OCI-LY3 (cell line): ENCODE data around the gene DCBLD1.

Experiments used
- CTCF ChIP-seq: fragments of 200-600, 300-600 bp; sonication (generic); IDR thresholded peaks from 2 replicates; pipeline ENCODE4 v1.5.1; 2014; ENCODE audit warnings: antibody characterized with exemption, low read length, low read depth
- EZH2phosphoT487 ChIP-seq: fragments of 200-600 bp; shearing (Covaris generic); IDR thresholded peaks from 2 replicates; pipeline ENCODE4 v1.6.1; 2018; ENCODE audit warnings: antibody characterized with exemption, mixed run types, low read depth

- TF ChIP-seq CTCF (no peak), EZH2phosphoT487 (no peak)
Measured at GRCh38 chr6:117493470-117493869, 11.0 kb downstream of the DCBLD1 start.
